GM23248 (cell line): ENCODE measurements around the gene CLCNKA. TPM values are rescaled to one million over a fixed set of nuclear protein-coding genes. Genes with fewer than 3 reads are reported as not detected.

Experiments used
- DNase-seq: peaks from one replicate; pipeline ENCODE4 v3.0.0-alpha.2; 2015
- H2AFZ ChIP-seq: fragments of 200-600 bp; sonication (generic); 2 replicates; pipeline ENCODE4 v1.6.1; 2016; ENCODE audit warnings: antibody characterized with exemption
- H3F3A ChIP-seq: fragments of 200-600 bp; sonication (generic); 2 replicates; pipeline ENCODE4 v1.6.1; 2016; ENCODE audit warnings: mild to moderate bottlenecking, antibody characterized with exemption, mixed run types; ENCODE audit not compliant: insufficient read depth
- H3K27ac ChIP-seq: fragments of 200-600 bp; sonication (generic); 2 replicates; pipeline ENCODE4 v1.5.1; 2016; ENCODE audit warnings: mild to moderate bottlenecking
- H3K27me3 ChIP-seq: fragments of 200-600 bp; sonication (generic); replicated peaks from 2 replicates; pipeline ENCODE4 v1.6.1; 2016; ENCODE audit warnings: mild to moderate bottlenecking; ENCODE audit not compliant: insufficient read depth
- H3K36me3 ChIP-seq: fragments of 200-600 bp; sonication (generic); 2 replicates; pipeline ENCODE4 v1.6.1; 2016; ENCODE audit warnings: low read depth, mild to moderate bottlenecking
- H3K4me1 ChIP-seq: fragments of 200-600 bp; sonication (generic); 2 replicates; pipeline ENCODE4 v1.6.1; 2016; ENCODE audit warnings: mild to moderate bottlenecking; ENCODE audit not compliant: insufficient read depth
- H3K4me2 ChIP-seq: fragments of 200-600 bp; sonication (generic); one replicate; pipeline ENCODE4 v1.6.1; 2016; ENCODE audit warnings: mild to moderate bottlenecking; ENCODE audit not compliant: unreplicated experiment
- H3K4me3 ChIP-seq: fragments of 200-600 bp; sonication (generic); 2 replicates; pipeline ENCODE4 v1.5.1; 2016; ENCODE audit warnings: mild to moderate bottlenecking
- H3K79me2 ChIP-seq: fragments of 200-600 bp; sonication (generic); 2 replicates; pipeline ENCODE4 v1.6.1; 2016; ENCODE audit warnings: mild to moderate bottlenecking; ENCODE audit not compliant: insufficient read depth
- H3K9ac ChIP-seq: fragments of 200-600 bp; sonication (generic); 2 replicates; pipeline ENCODE4 v1.6.1; 2016; ENCODE audit warnings: mild to moderate bottlenecking
- H3K9me2 ChIP-seq: fragments of 200-600 bp; sonication (generic); 2 replicates; pipeline ENCODE4 v1.6.1; 2016; ENCODE audit warnings: mixed run types, mild to moderate bottlenecking, moderate library complexity; ENCODE audit not compliant: insufficient read depth
- H3K9me3 ChIP-seq: fragments of 200-600 bp; sonication (generic); one replicate; pipeline ENCODE4 v1.6.1; 2017; ENCODE audit warnings: low read depth
- H4K20me1 ChIP-seq: fragments of 200-600 bp; sonication (generic); 2 replicates; pipeline ENCODE4 v1.6.0; 2016; ENCODE audit not compliant: insufficient read depth
- EZH2 ChIP-seq: fragments of 200-600 bp; sonication (generic); IDR thresholded peaks from 2 replicates; pipeline ENCODE4 v1.6.1; 2018; ENCODE audit warnings: antibody characterized with exemption, mild to moderate bottlenecking; ENCODE audit not compliant: insufficient read depth, poor library complexity, severe bottlenecking
- EZH2phosphoT487 ChIP-seq: fragments of 200-600 bp; sonication (generic); IDR thresholded peaks from 2 replicates; pipeline ENCODE4 v1.6.1; 2018; ENCODE audit warnings: antibody characterized with exemption, moderate library complexity, mild to moderate bottlenecking, low read depth; ENCODE audit not compliant: insufficient read depth
- WGBS, 2 experiments: methylation state at CpG; one replicate each; pipeline ENCODE4 v1.1.6; 2015 to 2017; ENCODE audit warnings: low lambda C conversion rate in 2 of 2, low coverage in 1 of 2; ENCODE audit errors: missing lambda C conversion rate in 2 of 2; 5-methylcytosine and 5-hydroxymethylcytosine counted together
- in situ Hi-C: fragments of 300-500 bp; cut with MboI; formaldehyde crosslinking; loops from 2 replicates; pipeline ENCODE4 v1.15.0; 2020
- polyA plus RNA-seq: library from polyadenylated mRNA; unstranded; fragments of >200 nt; fragmentation: Nextera tagmentation; extraction: Ambion mirVana; gene quantifications from 2 replicates; pipeline ENCODE4 v1.2.1, GENCODE V29; 2016
- total RNA-seq: library from RNA; depleted of rRNA; stranded (reverse); fragments of >200 nt; shearing (Covaris generic); gene quantifications from 2 replicates; pipeline ENCODE4 v1.2.3, GENCODE V29; 2014

CLCNKA gene
- total and polyA plus RNA-seq, 2 experiments from 2014 or later: not detected

- Histone ChIP-seq H2AFZ (no peak overlapping the region), H3K27me3 (no peaks in the 10 kb centered on the region), H3K79me2 (no peaks in the 10 kb centered on the region), H3K4me1 (no peaks in the 10 kb centered on the region), H3K9ac (no peak overlapping the region), H3K4me2 (no peak overlapping the region), H3F3A (no peaks in the 10 kb centered on the region), H3K9me2 (no peaks in the 10 kb centered on the region), H3K4me3 (no peak overlapping the region), H3K9me3 (no peaks in the 10 kb centered on the region), H4K20me1 (no peaks in the 10 kb centered on the region), H3K36me3 (no peaks in the 10 kb centered on the region), H3K27ac (no peak overlapping the region)
- in situ Hi-C loops: no loop called here
- no peak for DNase-seq
- TF ChIP-seq EZH2: no peak
- TF ChIP-seq EZH2phosphoT487: no peak
- WGBS, 2 experiments: 95 to 96% methylated on average over 11 of the region's 11 CpGs
Measured at GRCh38 chr1:15991427-15992186, 30.2 kb upstream of the CLCNKA start.

DNA sequence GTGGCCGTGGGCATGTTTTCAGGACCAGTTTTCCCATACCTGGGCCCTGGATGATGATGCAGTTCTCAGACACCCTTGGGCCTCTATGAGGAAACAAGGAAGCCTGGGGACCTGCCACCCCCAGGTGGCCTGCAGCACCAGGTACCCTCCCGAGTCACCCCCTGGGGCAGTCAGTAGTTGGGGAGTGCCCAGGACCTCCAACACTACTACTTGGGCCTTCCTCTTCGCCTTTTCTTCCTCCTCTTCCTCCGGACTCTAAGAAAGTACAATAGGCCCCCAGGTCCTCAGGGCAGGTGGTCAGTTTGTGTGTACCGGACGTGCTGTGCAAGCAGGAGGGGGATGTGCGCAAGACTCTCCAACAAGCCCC, 29.7 kb upstream of the CLCNKA start:
- H3K4me2 ChIP-seq: no peak overlapping the region
- H3K9me2 ChIP-seq: no peaks in the 10 kb centered on the region
- no peaks in the 10 kb centered on the region for H3K4me1 ChIP-seq
- WGBS, 2 experiments: 90 to 91% methylated on average over 7 of the region's 7 CpGs
- no peak overlapping the region for H3K9ac ChIP-seq
- no peak overlapping the region for H3K4me3 ChIP-seq
- DNase-seq: no peak
- no peaks in the 10 kb centered on the region for H3F3A ChIP-seq
- H3K27ac ChIP-seq: no peak overlapping the region
- in situ Hi-C loops: no loop called here
- H3K27me3 ChIP-seq: no peaks in the 10 kb centered on the region
- H4K20me1 ChIP-seq: no peaks in the 10 kb centered on the region
- TF ChIP-seq EZH2phosphoT487 (no peak), EZH2 (no peak)
- H3K79me2 ChIP-seq: no peaks in the 10 kb centered on the region
- no peaks in the 10 kb centered on the region for H3K36me3 ChIP-seq
- no peak overlapping the region for H2AFZ ChIP-seq
- no peaks in the 10 kb centered on the region for H3K9me3 ChIP-seq

DNA sequence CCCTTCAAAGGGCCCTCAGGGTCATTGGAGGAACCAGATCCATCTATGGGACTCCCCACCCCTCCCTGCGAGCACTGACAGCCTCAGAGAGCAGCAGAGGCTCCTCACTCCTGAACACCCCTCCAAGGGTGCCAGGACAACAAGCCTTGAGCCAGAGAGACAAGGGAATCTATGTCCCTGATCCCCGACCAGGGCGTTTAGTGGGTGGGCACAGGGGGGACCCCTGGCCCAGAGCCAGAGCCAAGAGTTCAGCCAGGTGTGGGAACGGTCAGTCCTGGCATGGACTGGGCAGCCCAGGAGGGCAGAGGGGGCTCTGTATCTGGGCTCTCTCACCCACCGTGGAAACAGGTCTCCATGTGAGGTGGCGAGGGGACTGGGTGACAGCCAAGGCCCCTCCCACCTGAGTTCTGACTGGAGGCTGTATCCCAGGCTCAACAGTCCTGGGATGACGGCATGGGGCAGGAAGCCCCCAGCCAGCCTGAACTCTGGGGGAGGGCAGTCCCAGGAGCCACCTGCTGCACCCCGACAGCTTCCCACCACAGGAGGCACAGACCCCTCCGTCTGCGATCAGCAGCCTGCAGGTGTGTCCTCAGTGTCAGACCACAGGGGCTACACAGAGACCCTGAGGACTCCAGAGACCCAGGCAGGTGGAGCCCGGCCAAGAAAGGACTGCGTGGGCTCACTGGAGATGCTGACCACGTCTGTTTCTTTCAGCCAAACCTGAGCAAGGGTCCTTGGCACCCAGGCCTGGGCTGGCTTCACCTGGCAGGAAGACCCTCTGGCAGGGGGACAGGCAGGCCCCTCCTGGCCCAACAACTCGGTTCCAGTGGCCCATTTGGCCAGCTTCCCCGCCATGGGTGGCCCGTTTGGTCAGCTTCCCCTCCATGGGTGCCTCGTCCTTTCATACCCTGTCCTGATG, 29.0 kb upstream of the CLCNKA start:
- no peaks in the 10 kb centered on the region for H3K9me2 ChIP-seq
- in situ Hi-C loops: no loop called here
- no peak for TF ChIP-seq EZH2phosphoT487
- TF ChIP-seq EZH2: no peak
- no peak overlapping the region for H3K27ac ChIP-seq
- no peaks in the 10 kb centered on the region for H3K79me2 ChIP-seq
- no peak overlapping the region for H3K4me2 ChIP-seq
- H3K4me3 ChIP-seq: no peak overlapping the region
- no peaks in the 10 kb centered on the region for H4K20me1 ChIP-seq
- H3K27me3 ChIP-seq: no peaks in the 10 kb centered on the region
- no peaks in the 10 kb centered on the region for H3K36me3 ChIP-seq
- no peak overlapping the region for H2AFZ ChIP-seq
- no peak overlapping the region for H3K9ac ChIP-seq
- H3F3A ChIP-seq: no peaks in the 10 kb centered on the region
- H3K9me3 ChIP-seq: no peaks in the 10 kb centered on the region
- no peak for DNase-seq
- H3K4me1 ChIP-seq: no peaks in the 10 kb centered on the region
- 82 to 85% methylated on average over 17 of the region's 17 CpGs for WGBS, 2 experiments

GRCh38 chr1:15993666-15994065, 28.2 kb upstream of the CLCNKA start:
- H3K79me2 ChIP-seq: no peaks in the 10 kb centered on the region
- no peaks in the 10 kb centered on the region for H3K9me3 ChIP-seq
- H3F3A ChIP-seq: no peaks in the 10 kb centered on the region
- in situ Hi-C loops: no loop called here
- WGBS, 2 experiments: 79 to 91% methylated on average over 13 to 14 of the region's 15 CpGs
- H3K4me2 ChIP-seq: no peak overlapping the region
- H3K4me1 ChIP-seq: no peaks in the 10 kb centered on the region
- no peaks in the 10 kb centered on the region for H3K9me2 ChIP-seq
- H2AFZ ChIP-seq: no peak overlapping the region
- H3K4me3 ChIP-seq: no peak overlapping the region
- DNase-seq: no peak
- no peaks in the 10 kb centered on the region for H3K36me3 ChIP-seq
- H3K27ac ChIP-seq: no peak overlapping the region
- H3K27me3 ChIP-seq: no peaks in the 10 kb centered on the region
- TF ChIP-seq EZH2phosphoT487: no peak
- TF ChIP-seq EZH2: no peak
- H4K20me1 ChIP-seq: no peaks in the 10 kb centered on the region
- H3K9ac ChIP-seq: no peak overlapping the region
